K562 (cell line): Measurements from ENCODE around the gene OXSM. TPM values are rescaled to one million over a fixed set of nuclear protein-coding genes. Genes with fewer than 3 reads are reported as not detected.

Experiments used
- E2F3 ChIP-seq: fragments of 250-450 bp; sonication (Bioruptor Pico); IDR thresholded peaks from 2 replicates; pipeline ENCODE4 v1.4.0; 2020; ENCODE audit warnings: mild to moderate bottlenecking
- HMG20A ChIP-seq: fragments of 450-650 bp; formaldehyde crosslinking; conservative IDR thresholded peaks from 2 replicates; pipeline ENCODE4 v1.4.0; 2020; ENCODE audit warnings: mild to moderate bottlenecking, mixed read lengths
- KDM2B ChIP-seq: fragments of 250-450 bp; sonication (Bioruptor Pico); IDR thresholded peaks from 2 replicates; pipeline ENCODE4 v1.8.0; 2021; ENCODE audit warnings: mild to moderate bottlenecking, moderate library complexity
- MTA3 ChIP-seq: fragments of 450-650 bp; formaldehyde crosslinking; IDR thresholded peaks from 2 replicates; pipeline ENCODE4 v1.6.1; 2017; ENCODE audit warnings: mild to moderate bottlenecking, borderline replicate concordance
- RBM34 ChIP-seq: fragments of 200-400 bp; formaldehyde crosslinking; IDR thresholded peaks from 2 replicates; pipeline ENCODE4 v1.6.1; 2018; ENCODE audit warnings: low read length, borderline replicate concordance; ENCODE audit not compliant: insufficient read depth
- RFX1 ChIP-seq: fragments of 450-650 bp; IDR thresholded peaks from 2 replicates; pipeline ENCODE4 v1.6.1; 2016; ENCODE audit warnings: mild to moderate bottlenecking, moderate library complexity
- TBP ChIP-seq: optimal IDR thresholded peaks from 2 replicates; pipeline ENCODE3; 2011; ENCODE audit warnings: low read depth, low read length, improper control_type of control experiment
- TEAD4 ChIP-seq, 2 experiments: sonication (generic) in 1 of 2; formaldehyde crosslinking in 1 of 2; IDR thresholded peaks; 2 replicates each; pipeline versions ENCODE4 v1.6.1 to v1.8.0; 2012 to 2022; ENCODE audit warnings: borderline replicate concordance in 1 of 2, inconsistent platforms in 1 of 2, low read length in 1 of 2, mild to moderate bottlenecking in 1 of 2, missing genetic modification reagents in 1 of 2
- XRCC5 ChIP-seq: fragments of 200-400 bp; formaldehyde crosslinking; IDR thresholded peaks from 2 replicates; pipeline ENCODE4 v1.6.1; 2017; ENCODE audit warnings: low read depth, mild to moderate bottlenecking, low read length
- ZBTB7A ChIP-seq: IDR thresholded peaks from 2 replicates; pipeline ENCODE4 v1.6.1; 2011; ENCODE audit warnings: low read depth, mild to moderate bottlenecking, low read length, moderate library complexity, borderline replicate concordance; ENCODE audit not compliant: control insufficient read depth
- ZNF121 ChIP-seq: sonication (generic); formaldehyde crosslinking; conservative IDR thresholded peaks from 2 replicates; pipeline ENCODE4 v1.8.0; 2022; ENCODE audit warnings: missing genetic modification reagents
- ZNF436 ChIP-seq: fragments of 250-450, 450-650 bp; sonication (Bioruptor Pico); formaldehyde crosslinking; IDR thresholded peaks from 2 replicates; pipeline ENCODE4 v1.7.0; 2020; ENCODE audit warnings: mild to moderate bottlenecking
- polyA plus RNA-seq, 8 experiments: library from polyadenylated mRNA; depleted of rRNA in 4 of 8; stranded (reverse) in 5 of 8; unstranded in 3 of 8; fragments of >200 nt; fragmentation: Nextera tagmentation in 2 of 8; fragmentation: Illumina TruSeq in 1 of 8; extraction: Ambion mirVana in 2 of 8; extraction: Trizol in 1 of 8; gene quantifications; 2 replicates each; pipeline versions ENCODE4 v1.2.1 to v1.2.3, GENCODE V29; 2011 to 2014; ENCODE audit warnings: inconsistent platforms in 1 of 8, missing spikeins in 1 of 8
- total RNA-seq, 7 experiments: library from RNA; depleted of rRNA in 6 of 7; stranded (reverse); fragments of >200 nt in 6 of 7; fragmentation: Illumina TruSeq in 2 of 7; extraction: Trizol in 2 of 7; gene quantifications; 2 replicates each; pipeline versions ENCODE4 v1.2.1 to v1.2.3, GENCODE V29; 2011 to 2021; ENCODE audit warnings: low replicate concordance in 1 of 7
- TF ChIP-seq, protein P1 (sequence below): fragments of 250-450 bp; sonication (Bioruptor Pico); IDR thresholded peaks from 2 replicates; pipeline ENCODE4 v1.4.0; 2020
- TF ChIP-seq, protein P2 (sequence below): fragments of 150-350 bp; conservative IDR thresholded peaks from 2 replicates; pipeline ENCODE4 v1.6.1; 2014; ENCODE audit warnings: low read length
- TF ChIP-seq, protein P3 (sequence below): sonication (generic); formaldehyde crosslinking; IDR thresholded peaks from 2 replicates; pipeline ENCODE4 v1.8.1; 2022; ENCODE audit warnings: missing genetic modification reagents

Gene OXSM
- total and polyA plus RNA-seq, 9 of the 15 experiments (the other 6 are each of a cell fraction or from before 2014, with no cell fraction given), result 24.0 to 107 (median 34.0) TPM

DNA sequence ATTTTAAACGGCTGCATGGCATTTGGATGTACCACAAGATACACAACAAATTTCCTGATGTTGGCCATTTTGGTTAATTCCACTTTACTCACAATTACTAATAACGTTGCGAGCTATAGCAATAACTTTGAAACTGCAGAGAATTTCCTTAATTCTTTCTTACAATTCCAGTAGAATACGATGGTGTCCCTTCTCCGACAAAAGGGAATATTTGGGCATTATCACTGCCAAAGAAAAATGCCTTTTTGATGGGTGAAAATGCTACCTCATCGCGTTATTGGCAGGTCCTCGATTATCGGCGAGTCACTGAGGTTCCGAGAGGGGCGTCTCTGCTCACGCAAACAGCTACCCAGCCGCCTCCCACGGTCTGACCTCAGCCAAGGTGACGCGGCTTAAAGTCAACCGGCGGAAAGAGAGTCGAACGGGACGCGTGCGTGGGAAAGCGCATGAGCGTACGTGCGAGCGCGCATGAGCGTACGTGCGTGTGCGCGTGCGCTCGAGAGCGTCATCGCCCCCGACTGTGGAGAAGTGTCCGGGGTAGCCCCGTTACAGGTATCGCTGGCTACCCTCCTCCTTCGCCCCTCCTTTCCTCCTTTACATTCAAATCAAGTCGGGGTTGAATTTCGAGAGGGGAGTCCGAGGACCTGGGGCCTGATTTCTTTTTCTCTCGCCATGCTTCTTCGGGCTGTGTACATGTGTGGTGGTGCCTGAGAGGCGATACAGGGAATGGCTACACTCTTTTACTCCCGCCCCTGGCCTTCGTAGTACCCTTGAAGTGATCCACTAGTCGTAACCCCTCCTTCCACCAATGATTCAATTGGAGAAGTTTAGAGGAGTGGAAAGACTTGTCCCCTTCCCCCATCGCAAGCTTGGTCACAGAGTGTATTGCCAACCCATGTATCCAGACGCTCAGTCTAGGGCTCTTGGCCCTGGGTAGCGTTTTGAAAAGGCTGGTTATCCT lies at the start of gene OXSM (continued):
- TF ChIP-seq, protein P1, sequence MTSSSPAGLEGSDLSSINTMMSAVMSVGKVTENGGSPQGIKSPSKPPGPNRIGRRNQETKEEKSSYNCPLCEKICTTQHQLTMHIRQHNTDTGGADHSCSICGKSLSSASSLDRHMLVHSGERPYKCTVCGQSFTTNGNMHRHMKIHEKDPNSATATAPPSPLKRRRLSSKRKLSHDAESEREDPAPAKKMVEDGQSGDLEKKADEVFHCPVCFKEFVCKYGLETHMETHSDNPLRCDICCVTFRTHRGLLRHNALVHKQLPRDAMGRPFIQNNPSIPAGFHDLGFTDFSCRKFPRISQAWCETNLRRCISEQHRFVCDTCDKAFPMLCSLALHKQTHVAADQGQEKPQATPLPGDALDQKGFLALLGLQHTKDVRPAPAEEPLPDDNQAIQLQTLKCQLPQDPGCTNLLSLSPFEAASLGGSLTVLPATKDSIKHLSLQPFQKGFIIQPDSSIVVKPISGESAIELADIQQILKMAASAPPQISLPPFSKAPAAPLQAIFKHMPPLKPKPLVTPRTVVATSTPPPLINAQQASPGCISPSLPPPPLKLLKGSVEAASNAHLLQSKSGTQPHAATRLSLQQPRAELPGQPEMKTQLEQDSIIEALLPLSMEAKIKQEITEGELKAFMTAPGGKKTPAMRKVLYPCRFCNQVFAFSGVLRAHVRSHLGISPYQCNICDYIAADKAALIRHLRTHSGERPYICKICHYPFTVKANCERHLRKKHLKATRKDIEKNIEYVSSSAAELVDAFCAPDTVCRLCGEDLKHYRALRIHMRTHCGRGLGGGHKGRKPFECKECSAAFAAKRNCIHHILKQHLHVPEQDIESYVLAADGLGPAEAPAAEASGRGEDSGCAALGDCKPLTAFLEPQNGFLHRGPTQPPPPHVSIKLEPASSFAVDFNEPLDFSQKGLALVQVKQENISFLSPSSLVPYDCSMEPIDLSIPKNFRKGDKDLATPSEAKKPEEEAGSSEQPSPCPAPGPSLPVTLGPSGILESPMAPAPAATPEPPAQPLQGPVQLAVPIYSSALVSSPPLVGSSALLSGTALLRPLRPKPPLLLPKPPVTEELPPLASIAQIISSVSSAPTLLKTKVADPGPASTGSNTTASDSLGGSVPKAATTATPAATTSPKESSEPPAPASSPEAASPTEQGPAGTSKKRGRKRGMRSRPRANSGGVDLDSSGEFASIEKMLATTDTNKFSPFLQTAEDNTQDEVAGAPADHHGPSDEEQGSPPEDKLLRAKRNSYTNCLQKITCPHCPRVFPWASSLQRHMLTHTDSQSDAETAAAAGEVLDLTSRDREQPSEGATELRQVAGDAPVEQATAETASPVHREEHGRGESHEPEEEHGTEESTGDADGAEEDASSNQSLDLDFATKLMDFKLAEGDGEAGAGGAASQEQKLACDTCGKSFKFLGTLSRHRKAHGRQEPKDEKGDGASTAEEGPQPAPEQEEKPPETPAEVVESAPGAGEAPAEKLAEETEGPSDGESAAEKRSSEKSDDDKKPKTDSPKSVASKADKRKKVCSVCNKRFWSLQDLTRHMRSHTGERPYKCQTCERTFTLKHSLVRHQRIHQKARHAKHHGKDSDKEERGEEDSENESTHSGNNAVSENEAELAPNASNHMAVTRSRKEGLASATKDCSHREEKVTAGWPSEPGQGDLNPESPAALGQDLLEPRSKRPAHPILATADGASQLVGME, result no peak
- TF ChIP-seq ZNF436 (no peak), ZBTB7A (peak; percentile 60; the same call in 1 of the 2 replicates), MTA3 (peak; percentile 94), RFX1 (no peak), E2F3 (CRISPR knock-in tag) (peak; percentile 42; the same call in 1 of the 2 replicates), KDM2B (peak; percentile 38; the same call in 1 of the 2 replicates), RBM34 (no peak), TEAD4 (IDR thresholded peaks at IDR 0.05; ENCODE audit: low read length) (peak; percentile 38; the same call in 1 of the 2 replicates), TEAD4 (CRISPR knock-in tag; IDR thresholded peaks at IDR 0.05; ENCODE audit: borderline replicate concordance) (no peak), HMG20A (CRISPR knock-in tag) (no peak; the same call in 1 of the 2 replicates), XRCC5 (no peak), TBP (peak; percentile 66), ZNF121 (CRISPR knock-in tag) (no peak)
- TF ChIP-seq, protein P2, sequence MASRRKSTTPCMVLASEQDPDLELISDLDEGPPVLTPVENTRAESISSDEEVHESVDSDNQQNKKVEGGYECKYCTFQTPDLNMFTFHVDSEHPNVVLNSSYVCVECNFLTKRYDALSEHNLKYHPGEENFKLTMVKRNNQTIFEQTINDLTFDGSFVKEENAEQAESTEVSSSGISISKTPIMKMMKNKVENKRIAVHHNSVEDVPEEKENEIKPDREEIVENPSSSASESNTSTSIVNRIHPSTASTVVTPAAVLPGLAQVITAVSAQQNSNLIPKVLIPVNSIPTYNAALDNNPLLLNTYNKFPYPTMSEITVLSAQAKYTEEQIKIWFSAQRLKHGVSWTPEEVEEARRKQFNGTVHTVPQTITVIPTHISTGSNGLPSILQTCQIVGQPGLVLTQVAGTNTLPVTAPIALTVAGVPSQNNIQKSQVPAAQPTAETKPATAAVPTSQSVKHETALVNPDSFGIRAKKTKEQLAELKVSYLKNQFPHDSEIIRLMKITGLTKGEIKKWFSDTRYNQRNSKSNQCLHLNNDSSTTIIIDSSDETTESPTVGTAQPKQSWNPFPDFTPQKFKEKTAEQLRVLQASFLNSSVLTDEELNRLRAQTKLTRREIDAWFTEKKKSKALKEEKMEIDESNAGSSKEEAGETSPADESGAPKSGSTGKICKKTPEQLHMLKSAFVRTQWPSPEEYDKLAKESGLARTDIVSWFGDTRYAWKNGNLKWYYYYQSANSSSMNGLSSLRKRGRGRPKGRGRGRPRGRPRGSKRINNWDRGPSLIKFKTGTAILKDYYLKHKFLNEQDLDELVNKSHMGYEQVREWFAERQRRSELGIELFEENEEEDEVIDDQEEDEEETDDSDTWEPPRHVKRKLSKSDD, result no peak
- TF ChIP-seq, protein P3, sequence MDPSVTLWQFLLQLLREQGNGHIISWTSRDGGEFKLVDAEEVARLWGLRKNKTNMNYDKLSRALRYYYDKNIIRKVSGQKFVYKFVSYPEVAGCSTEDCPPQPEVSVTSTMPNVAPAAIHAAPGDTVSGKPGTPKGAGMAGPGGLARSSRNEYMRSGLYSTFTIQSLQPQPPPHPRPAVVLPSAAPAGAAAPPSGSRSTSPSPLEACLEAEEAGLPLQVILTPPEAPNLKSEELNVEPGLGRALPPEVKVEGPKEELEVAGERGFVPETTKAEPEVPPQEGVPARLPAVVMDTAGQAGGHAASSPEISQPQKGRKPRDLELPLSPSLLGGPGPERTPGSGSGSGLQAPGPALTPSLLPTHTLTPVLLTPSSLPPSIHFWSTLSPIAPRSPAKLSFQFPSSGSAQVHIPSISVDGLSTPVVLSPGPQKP, result no peak
